GM18868 (cell line): Measurements from ENCODE around the gene TJP1.

Experiments used
- ATAC-seq: cut with Tn5 transposase; IDR thresholded peaks from one replicate; pipeline ENCODE4 v1.9.1; 2021; ENCODE audit warnings: mild to moderate bottlenecking, moderate library complexity; ENCODE audit not compliant: unreplicated experiment

The TJP1 gene

GRCh38 chr15:29822100-29822683 lies at the start of gene TJP1:
Gene TJP1, minus strand, starts transcription at chr15:29822468. Its CDS starts 440 bp downstream, at chr15:29822028.
- ATAC-seq: no peak

- ATAC-seq: no peak
These were observed 49.1 kb upstream of the TJP1 start for GRCh38 chr15:29871401-29871800.

DNA sequence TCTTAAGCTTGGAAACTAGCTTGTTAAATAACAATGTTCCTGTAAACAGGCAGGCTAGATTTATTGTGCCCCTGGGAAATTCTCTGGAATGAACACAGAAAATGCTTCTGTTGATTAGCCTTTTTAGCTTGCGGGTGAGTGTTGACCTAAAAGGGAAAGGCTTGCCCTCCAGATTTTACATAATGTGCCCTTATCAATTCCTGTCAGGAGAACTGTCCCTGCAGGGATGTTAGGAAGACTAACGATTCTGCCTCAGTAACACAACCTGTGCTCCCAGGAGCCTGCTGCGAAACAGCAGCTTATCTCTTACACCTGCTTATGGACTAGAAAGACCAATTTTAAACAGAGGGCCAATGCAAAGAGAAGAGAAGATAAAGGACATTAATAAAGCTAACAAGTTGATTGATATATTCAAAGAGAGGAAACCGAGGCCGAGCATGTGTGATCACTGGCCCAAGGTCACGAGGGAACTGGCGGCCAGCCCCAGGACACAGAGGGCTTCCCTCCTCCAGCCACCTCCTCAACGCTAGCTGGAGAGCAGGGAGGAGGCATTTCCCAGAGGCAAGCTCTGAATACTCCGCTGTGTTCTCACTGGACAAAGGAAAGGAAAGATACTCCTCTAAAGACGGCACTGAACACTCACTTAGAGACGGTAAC lies 48.4 kb upstream of the TJP1 start:
- ATAC-seq: no peak

- ATAC-seq: no peak
These were observed 45.2 kb upstream of the TJP1 start for GRCh38 chr15:29867241-29868000.

DNA sequence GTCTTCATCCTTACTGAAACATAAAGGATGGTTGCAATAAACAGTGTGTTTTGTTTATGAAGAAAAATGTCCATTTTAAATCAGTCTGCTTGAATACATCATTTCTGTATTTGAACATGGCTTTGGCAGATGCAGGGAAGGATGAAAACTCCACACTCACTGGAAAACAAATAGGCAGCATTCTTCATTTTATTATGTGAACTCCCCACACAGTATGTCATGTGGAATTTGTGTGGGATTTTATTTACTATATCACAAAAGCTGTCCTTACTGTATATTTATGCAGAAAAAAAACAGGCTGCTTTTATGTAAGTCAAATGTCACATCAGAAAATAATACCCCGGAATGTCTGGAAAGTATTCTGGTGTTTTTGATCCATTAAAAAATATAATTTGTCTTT lies 44.1 kb upstream of the TJP1 start:
- no peak for ATAC-seq

DNA sequence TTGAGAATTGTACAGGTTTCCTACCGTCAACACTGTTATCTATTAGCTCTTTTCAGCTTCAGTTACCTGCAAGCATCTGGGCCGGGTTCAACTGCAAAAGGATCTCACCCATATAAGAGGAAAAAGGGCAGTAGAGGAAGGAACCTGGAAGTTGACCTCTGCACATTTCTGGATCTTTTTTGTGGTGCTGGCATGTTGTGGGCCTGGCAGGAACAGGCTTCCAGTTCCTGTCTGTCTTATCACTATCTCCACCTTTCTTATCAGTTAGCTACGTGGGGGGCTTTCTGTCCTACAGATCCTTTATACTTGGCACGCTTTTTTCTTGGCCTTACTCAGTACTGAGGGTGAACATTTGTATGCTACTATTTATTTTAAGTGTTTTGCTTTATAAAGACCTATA lies 42.2 kb upstream of the TJP1 start:
- no peak for ATAC-seq

DNA sequence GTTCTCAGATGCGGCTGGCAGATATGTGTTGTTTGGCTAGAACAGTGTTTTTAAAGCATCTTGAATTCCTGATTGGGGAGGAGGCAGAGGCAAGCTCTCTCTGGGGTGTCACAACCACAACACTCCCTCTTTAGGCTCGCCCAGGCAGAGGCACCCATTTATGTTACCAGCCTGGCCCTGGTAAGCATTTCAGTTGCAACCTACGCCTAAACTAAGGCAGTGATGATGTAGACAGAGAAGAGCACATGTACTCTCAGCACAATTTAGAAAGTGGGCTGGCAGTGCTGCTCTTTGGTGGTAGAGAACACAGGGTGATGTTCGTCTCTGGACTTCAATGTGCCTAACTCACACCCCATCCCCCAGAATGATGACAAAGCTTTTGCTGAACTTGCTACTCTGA lies 41.2 kb upstream of the TJP1 start:
- ATAC-seq: no peak

DNA sequence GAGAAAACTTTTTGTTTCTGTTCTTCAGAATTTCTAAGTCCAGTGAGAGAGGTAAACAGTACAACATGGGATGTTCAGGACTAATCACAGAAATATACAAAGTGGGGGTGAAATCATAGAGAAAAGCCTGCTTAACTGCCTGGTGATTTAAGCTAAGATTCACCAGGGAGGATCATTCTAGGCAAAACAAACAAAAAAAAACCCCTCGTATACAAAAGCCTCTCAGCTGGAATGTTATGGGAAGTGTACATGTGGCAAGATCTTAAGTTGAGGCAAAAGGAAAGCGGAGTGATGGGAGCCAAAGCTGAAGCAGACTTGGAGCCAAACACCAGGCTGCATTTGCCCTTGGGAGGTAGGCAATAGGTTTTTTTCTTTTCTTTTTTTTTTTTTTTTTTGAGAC lies 40.0 kb upstream of the TJP1 start:
- ATAC-seq: no peak

DNA sequence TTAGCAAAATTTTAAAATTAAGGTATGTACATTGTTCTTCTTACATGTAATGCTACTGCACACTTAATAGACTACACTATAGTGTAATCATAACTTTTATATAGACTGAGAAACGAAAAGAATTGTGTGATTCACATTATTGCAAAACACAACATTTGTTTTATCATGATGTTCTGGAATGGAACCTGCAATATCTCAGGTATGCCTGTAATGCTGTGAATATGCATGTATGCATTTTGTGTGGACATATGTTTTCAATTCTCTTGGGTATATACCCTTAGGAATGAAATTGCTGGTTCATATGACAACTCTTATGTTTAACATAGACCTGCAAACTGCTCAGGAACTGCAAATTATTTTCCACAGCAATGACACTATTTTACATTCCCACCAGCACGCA lies 38.6 kb upstream of the TJP1 start:
- ATAC-seq: no peak

GRCh38 chr15:29859973-29860715 lies 37.9 kb upstream of the TJP1 start:
- ATAC-seq: no peak

GRCh38 chr15:29859293-29859692 lies 37.0 kb upstream of the TJP1 start:
- ATAC-seq: no peak

- no peak for ATAC-seq
These were observed 35.0 kb upstream of the TJP1 start for GRCh38 chr15:29857221-29857789.

GRCh38 chr15:29854413-29854812 lies 32.1 kb upstream of the TJP1 start:
- ATAC-seq: no peak

DNA sequence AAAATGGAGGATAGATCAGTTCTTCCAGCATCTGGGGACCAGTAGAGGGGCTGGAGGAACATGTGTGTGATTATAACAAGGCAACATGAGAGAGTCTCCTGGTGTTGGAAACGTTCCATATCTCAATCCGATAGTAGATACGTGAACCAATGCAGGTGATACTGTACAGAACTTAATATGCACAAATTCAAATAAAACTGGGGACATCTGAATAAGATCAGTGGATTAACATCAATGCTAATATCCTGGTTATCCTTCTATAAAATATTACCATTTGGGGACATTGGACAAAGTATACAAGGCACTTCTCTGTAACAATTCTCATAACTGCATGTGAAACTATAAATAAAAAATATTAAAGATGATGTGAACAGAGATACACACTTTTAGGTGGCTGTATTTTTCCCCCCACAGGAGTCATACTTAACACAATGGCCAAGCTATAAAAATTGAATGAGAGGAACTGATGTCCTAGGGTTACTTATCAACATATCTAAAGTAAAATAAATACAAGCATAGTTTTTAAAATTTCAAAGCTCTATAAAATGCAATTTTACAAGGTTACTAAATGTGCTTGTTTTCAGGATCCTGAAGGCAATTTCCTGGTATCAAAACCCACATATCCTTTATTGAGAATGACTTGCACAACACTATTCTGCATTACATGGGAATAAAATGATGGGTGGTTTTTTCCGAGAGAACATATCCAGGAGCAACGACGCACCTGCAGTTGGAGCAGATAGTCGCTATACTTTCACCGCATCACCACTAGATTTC lies 31.1 kb upstream of the TJP1 start:
- ATAC-seq: no peak

- no peak for ATAC-seq
These were observed 29.9 kb upstream of the TJP1 start for GRCh38 chr15:29852201-29852600.

GRCh38 chr15:29849716-29850115 lies 27.4 kb upstream of the TJP1 start:
- no peak for ATAC-seq

GRCh38 chr15:29849218-29849617 lies 26.9 kb upstream of the TJP1 start:
- no peak for ATAC-seq

DNA sequence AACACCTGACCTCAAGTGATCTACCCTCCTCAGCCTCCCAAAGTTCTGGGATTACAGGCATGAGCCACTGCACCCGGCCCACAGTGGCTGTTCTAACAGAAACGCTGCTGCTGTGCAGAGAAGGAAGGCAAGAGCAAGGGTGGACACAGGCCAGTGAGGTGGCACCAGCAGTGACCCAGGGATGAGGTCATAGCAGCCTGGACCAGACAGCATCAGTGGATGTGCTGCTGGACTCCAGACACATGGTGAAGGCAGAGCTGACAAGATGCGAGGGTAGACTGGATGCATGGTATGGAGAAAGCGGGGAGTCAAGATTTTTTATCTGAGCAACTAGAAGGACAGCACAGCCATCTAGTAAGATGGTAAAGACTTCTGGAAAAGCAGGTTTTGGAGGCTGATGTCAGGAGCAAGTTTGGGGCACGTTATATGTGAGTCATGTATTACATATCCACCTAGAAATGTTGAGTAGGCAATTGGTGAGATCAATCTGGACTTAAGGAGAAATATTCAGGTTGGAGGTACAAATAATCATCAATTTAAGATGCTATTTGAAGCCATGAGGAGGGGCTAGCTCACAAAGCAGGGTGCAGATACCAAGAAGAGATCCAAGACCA lies 22.1 kb upstream of the TJP1 start:
- no peak for ATAC-seq

DNA sequence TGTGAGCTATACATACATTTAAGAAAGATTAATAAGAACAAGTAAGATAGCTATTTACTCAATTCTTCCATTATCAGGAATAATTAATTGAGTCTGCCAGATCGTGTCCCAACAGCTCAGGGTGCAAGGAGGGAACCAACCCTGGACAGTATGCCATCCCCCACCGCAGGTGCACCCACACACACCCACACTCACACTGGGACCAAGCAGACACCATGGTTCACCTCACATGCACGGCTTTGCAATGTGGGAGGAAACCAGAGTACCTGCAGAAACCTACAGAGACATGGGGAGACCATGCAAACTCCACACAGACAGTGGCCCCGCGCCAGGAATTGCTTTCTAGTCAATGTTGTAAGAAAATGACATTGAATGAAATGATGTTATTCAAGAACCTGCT lies 20.0 kb upstream of the TJP1 start:
- no peak for ATAC-seq

GRCh38 chr15:29840926-29841325 lies 18.7 kb upstream of the TJP1 start:
- ATAC-seq: no peak
